HG03460 (cell line): ENCODE data around the gene STARD10.
A peak's percentile ranks its signal among the peaks of the same experiment; 100 is the strongest.

Experiments used
- ATAC-seq: cut with Tn5 transposase; IDR thresholded peaks from one replicate; pipeline ENCODE4 v1.9.1; 2021; ENCODE audit not compliant: unreplicated experiment

The STARD10 gene

DNA sequence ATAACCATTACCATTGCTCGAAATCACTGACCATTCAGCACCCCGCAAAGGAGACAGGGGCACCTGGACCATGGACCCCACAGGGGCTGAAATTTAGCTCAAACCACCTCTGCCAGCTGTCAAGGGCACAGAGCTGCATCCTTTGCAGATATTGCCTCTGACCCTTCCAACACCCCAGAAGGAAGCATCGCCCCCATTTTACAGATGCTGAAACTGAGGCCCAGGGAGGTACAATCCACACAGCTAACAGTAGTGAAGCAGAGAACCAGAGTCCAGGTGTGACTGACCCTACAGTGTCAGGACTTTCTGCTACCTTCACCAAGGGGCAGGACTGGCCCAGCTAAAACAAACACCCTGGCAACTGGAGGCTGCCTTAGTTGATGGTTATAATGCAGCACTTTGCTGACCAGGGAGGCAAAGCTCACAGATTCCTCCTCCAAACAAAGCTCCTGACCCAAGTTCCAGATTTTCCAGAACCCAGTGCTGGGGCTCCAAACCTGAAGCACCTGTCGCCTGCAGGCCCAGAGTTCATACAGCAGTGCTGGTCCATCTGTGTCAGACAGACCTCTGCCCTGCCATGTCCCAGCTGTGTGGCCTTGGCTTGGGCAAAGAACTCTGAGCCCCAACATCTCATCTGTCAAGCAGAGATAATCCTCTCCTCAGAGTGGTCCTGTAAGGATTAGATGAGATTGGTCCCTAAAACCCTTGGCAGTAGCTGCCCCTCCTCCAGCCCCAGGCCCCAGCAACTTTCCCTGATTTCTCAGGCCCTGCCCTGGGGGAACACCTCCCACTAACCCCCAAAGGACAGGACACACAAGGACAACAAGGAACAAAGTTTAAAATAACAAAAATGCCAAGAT lies 26.4 kb downstream of the STARD10 start:
- no peak for ATAC-seq

DNA sequence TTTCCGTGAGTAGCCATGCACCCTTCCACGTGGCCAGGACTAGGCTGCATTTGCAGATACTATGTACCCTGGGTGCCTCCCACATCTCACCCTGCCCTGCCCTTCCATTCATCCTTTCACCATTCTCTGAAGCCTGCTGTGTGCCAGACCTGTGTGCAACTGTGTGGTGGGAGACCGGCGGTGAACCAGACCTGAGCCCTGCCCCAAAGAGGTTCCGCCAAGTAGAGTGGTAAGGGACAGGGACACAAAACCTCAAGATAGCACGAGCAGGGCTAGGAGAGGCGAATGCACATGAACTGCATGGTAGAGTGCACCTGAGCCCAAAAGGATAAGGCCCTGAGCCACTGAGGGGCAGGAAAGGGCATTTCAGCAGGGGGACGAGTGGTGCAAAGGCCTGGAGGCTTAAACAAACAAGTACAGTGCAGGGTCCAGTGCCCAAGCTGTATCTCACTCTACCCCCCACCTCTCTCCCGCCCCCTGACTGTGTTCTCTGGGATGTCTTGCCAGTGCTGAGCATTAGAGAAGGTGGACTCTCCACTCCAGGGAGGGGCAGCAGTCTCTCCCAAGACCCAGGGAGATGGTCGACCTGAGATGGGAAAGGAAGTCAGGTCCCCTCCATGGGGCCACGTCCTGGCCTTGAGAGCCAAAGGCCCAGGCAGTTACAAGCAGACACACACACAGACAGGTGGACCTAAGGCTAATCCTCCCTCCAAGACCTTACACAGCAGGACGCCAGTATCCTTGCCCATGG lies 27.5 kb downstream of the STARD10 start:
- ATAC-seq: no peak

DNA sequence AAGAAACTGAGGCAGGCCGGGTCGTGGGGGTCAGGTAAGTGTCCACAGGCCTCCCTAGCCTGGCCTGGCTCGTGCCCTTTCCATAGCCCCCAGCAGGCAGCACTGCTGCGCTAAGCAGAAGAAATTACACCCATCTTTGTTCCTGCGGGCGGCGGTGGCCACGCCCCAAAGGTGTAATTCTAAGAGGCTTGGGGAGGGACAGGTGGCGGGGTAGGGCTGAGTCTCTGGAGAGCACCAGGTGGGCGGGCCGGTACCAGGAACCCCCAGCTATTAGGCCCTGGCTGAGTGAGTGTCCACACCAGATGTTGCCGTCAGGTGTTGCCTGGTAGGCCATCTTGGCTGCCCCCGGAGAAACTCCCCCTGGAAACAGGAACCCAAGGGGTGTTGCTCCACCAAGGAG lies 29.3 kb downstream of the STARD10 start:
- ATAC-seq: no peak

DNA sequence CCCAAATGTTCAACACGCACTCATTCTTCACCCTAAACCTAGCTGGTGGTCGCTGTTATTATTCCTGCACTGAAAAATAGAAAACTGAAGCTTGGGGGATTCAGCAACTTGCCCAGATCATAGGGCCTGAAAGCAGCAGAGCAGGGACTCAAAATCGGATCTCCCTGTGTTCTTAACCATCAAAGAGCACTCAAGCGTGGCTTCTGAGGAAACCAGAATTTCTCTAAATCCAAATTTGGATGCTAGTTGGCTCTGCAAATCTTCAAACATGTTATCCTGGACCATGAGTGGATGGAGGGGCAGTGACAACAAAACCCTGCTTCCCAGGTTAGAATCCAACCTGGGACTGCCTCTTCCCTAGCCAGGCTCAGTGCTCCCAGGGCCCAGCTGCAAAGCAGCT lies 30.0 kb downstream of the STARD10 start:
- ATAC-seq: no peak

DNA sequence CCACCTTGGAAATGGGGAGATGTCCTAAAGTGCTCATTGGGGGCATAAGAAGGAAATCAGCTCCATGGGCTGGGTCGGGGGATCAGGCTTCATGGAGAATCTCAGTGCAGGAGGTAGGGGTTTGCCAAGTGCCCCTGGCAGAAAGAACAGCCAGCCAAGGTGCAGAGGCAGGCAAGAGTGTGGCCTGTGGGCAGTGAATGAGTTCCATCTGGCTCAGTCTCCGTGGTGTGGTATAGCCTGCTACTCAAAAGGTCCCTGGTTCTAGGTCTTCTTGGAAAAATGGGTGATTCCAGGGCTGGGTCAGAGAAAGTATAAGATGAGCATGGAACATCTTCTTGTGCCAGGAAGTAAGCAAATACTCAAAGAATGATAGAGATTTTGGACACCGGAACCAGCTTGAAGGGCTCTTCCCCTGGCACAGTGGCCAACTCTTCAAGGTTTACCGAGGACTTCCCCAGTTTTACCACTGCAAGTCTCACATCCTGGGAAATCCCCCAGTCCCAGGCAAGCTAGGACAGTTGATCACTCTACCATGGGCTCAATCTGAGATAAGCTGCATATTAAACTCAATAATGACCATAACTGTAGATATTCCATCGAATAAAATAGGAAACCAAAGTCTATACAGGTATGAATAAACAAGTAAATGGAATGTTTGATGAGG lies 31.1 kb downstream of the STARD10 start:
- ATAC-seq: no peak

DNA sequence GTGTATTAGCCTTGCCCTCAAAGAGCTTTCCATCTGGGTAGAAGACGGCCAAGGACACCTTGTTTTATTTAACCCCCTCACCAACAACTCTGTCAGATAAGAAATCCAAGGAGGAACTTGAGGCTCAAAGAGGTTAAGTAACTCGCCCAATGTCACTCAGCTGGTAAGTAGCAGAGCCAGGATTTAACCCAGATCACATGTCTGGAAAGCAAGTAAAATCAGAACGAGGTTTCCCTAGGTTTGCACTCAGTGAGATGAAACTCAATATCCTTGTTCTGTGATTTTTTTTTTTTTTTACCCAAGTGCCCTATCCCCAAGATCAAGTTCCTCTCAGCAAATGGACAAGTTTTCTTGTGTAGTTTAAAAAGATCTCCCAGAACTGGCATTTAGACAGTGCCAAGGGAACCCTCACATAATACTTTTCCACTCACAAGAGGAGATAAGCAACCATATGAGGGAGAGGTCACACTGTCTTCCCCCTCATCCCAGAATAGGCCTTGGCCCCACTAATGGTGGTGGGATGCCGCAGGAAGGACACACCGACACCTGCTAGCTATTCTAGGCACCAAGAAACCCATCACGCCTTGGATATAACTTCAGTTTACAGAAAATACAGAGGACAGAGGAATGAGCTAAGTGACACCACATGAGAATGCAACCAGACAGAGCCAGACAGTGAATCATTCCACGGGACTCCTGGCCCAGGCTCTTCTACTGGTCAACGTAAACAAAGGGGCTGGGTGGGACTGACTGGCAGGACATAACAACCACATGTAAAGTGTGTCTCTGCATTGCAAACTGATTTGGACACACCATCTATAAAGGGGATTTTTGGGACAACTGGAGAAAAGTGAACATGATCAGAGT lies 33.1 kb downstream of the STARD10 start:
- ATAC-seq: no peak

DNA sequence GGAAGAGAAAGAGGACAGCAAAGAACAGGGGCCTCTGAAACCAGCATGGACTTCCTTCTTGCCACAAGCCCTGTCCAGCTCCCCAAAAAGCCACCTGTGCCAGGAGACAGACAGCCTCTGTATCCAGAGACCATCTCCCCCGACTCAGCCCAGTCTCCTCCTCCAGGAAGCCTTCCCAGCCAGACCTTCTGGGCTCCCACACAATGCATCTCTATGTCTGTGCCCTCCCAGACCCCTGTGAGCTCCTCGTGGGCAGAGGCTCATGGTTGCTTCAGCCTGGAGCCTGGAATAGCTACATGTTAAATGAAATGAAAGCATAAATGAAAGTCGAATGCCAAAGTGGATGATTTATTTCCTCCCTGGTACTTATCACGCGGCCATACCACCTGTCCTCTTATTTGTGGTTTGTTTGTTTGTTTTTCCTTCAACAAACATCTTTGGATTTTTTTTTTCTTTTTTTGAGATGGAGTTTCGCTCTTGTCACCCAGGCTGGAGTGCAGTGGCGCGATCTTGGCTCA lies 34.3 kb downstream of the STARD10 start:
- ATAC-seq: no peak

DNA sequence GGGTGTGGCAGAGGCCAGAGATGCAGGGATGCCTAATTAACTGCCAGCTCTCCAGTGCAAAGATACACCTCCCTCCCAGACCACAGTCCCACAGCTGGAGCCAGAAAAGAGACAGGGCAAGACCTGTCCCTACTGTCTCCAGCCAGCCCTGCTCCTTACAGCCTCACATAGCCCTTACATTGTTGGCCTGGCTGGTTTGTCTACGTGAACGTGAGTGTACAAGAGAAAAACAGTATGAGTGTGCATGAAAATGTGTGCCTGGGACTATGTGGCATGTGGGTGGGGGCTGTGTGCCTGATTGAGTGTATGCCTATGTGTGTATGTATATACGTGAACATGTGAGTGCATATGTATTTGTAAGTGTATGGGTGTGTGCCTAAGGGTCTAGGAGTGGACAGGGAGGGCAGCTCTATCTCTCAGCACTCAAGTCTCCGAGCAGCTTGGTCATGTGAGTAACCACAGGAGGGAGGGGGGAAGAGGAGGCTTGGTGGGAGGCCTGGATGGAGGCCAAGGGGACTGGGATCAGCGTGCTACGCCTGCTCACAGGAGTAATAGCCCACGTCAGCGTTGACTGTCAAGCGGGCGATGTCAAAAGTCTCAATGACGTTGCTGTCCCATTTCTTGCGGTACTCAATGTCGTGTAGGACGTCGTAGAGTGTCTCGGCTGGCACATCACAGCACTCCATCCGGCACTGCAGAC lies 35.0 kb downstream of the STARD10 start:
- no peak for ATAC-seq

DNA sequence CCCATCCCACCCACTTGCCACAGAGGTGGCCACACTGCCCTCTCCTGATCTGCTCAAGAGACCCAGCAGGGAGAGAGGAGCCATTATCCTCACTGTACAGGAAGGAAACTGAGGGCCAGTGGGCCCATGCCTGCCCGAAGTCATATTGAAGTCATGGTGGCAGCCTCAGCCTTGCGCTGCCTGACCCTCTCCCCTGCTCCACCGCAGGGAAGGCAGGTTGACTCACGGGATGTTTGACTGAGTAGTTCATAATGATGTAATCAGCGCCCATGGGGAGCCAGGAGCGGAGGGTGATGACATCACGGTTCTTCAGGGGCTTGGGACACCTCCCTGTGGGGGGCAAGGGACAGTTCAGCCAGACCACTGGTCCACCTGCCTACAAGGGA lies 35.5 kb downstream of the STARD10 start:
- ATAC-seq: no peak

DNA sequence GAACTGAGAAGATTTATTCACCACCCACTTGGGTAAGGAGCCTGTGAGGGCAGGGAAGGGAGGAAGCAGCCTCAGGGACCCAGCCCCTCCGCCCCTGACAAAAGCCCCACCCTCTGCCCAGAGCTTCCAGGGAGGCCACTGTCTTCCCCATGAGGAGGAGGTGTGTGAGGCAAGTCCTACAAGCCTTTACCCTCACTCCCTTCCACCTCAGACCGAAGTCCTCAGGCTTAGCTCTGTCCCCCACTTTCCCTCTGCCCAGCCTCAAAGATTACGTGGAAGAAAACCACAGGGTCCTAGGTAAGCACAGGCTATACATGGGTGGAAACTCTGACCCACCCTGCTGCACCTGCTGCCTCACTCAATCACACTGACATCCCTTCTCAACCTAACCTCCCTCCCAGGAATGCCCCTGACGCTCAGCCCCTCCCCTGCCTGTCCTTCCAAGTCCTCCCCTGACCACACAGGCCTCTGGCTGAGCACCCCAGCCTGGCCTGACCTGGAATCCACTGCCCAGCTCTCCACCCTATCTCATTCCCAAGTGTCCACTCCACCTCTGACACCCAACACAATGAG lies 38.0 kb downstream of the STARD10 start:
- ATAC-seq: no peak

DNA sequence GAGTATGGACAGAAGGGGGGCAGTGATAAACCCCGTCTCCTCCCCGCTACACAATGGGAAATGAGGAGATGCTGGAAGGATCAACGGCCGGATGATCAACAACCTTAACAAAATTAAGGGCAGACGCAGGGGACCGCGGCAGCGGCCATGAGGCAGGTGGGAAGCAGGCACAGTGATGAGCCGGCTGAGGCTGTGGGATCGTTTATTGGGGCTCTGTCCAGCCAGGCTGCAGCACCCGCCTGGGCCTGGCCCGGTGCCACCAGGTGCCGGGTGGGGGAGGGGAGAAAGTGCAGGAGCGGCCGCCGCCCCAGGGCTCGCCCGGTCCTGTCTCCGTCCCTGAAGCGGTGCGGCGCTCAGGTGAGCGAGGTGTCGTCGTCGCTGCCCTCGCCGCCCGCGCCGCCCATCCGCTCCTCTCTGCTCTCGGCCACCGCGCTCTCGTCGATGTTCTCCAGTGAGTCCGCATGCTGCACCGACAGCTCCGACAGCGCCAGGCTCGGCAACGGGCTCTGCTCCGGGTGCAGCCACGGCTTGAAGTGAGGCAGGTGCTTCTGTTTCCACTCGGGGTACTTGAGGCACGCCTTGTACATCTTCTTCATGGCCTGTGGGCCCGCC lies 39.2 kb downstream of the STARD10 start:
- ATAC-seq: no peak

DNA sequence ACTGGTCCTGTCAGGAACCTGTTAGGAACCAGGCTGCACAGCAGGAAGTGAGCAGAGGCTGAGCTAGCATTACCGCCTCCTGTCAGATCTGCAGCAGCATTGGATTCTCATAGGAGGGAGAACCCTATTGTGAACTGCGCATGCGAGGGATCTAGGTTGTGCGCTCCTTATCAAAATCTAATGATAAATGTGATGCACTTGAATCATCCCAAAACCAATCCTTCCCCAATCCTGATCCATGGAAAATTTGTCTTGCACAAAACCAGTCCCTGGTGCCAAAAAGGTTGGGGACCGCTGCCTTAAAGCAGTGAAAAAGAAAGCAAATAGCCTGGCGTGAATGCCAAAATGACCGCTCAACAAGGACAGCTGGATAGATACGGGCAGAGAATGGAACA lies 39.7 kb downstream of the STARD10 start:
- ATAC-seq: no peak

DNA sequence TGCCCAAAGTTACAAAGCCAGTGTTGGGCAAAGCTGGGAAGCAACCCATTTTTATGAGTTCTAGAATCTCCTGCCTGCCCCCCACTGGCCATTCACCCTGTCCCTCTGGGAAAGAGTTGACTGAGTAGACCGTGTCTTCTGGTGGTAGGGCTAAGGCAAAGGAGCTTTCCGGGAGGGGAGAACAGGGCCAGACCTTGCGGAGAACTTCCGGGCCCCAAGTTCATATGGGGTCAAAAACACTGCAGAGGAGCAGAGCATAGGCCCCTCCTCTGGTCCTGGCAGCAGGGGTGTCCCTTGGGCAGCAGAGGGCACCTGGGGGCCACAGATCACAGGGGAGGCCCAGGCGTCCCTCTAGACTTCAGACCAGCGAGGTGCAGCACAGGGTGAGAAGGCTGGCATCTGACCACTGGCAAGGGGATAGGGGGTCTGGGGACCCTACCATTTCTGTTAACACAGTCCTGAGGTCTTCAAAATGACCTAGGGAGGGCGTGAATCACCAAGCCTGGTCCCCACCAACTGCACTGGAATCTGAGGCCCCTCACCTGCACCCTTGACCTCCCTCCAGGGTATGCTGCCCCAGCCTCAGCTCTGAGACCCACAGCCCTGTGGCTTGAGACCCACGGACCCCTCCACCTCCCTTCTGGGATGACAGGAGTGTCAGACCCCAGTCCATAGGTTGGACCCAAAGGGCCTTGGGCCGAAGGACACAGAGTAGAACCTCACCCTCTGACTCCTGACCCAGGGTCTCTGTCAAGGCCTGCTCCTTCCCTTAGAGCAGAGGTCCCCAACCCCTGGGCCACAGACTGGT lies 40.3 kb downstream of the STARD10 start:
- ATAC-seq: no peak

DNA sequence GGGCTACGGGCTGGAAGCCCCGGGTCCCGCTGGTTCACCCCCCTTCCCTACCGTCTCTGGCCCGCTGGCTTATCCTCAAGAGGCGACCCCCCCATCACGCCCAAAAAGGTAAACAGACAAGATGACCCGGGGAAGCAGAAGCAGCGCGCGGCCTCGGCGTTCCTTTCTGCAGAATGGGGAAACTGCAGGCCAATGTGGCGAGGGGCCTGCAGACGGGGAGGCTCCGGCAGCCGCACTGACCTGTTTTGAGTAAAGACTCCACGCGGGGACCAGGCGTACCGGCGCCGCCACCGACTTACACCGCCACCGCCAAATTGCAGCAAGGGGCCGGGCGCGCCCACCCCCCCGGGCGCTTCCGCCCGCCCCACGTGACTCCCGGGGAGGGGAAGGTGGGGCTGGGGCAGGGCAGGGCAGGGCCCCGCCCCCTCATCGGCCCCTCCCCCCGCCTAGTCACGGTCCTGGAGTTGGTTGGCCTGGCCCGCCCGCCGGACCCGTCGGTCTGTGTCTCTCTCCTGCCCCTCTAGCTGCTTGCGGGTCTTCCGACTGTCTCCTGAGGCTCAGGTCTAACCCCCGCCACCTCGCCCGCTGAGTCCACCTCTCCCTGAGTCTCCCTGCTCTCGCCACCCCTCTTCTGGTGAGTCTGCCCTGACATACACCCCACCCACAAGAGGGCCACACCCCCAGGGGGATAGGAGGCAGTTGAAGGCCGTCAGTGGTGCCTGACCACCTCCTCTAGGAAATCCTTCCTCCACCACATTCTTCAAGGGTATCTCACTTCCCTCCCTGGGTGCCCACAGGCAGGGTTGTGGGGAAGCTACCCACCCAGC lies 41.5 kb downstream of the STARD10 start, which contains the start of gene ARAP1:
Gene ARAP1, minus strand, starts transcription at position 321 of the 827 bp plus-strand sequence. CDS start 25,280 bp downstream, outside the sequence.
- ATAC-seq: peak; percentile 62

DNA sequence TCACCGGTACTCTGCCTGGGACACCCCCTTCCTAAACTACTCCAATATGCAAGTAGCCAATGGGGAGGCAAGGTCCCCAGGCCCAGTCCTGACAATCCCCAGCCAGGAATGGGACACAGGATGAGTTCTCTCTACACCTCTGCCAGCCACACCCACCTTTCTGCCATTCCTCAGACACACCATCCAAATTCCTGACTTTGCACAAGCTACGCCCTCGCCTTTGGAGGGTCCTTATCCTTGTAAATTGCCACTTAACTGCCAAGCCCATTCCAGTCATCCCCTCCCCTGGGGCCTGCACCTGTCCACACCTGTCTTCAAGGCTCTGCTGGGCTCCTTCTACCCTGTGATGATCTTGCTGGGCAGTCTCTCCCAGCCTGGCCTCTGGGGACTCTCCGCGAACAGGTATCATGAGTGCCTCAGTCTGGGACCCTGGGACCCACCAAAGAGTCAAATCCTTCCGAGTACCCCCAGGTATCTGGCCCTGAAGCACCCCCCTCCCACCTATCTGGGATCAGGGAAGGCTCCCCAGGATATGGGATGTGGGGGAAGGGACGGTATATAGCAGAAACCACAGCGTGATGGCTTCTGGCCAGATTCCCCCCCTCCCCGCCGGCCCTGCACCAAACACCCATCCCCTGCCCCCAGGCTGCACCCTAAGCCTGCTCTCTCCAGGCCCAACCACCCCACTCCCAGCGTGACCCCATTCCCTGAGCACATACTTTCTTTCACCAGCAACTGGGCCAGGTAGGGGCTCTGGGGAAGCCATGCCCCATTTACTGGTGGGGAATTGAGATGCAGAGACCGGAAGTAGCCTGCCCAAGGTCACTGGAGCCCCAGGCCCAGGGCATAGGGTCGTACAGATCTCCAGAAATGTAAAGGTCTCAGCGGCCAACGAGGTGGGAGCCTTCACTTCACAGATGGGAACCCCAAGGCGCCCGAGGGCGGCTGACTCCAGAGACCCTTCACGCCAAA lies 42.4 kb downstream of the STARD10 start:
- no peak for ATAC-seq

DNA sequence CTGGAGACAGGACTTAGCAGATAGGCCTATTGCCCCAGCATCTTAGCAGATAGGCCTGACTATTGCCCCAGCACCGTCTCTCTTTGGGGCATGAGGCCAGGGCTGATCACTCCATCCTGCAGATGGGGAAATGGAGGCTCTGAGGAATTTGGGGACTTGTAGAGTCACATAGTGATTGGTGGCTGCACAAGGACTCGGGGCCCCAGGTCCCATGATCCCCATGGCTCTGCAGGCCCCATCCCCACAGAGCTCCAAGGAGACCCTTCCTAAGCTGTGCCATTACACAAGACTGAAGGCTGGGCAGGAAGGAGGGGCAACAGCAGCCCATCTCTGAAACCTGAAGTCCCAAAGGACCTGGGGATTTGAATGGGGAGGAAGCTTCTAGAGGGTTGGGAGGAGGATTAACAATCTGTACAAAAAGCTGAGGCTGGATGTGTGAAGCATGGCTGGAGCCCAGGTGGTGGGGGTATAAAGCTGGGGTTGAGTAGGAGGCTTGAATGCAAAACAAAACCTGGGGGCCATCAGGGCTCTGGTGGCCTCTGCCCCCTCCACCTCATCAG lies 43.2 kb downstream of the STARD10 start:
- no peak for ATAC-seq
